Caki2 (cell line): Measurements from ENCODE around the gene ATP6V0C. TPM values are rescaled to one million over a fixed set of nuclear protein-coding genes. Genes with fewer than 3 reads are reported as not detected.

ENCODE experiments used
- DNase-seq: peaks from one replicate; pipeline ENCODE4 v3.0.0-alpha.2; 2015; ENCODE audit warnings: low read depth
- in situ Hi-C: cut with HindIII; loops from 2 replicates; pipeline ENCODE4 v1.10.0; 2016; ENCODE audit warnings: low sequenced_read_pairs, low pct_unique_long_range_greater_than_20kb, mixed read lengths
- total RNA-seq: library from RNA; depleted of rRNA; stranded (reverse); fragments of >200 nt; shearing (Covaris generic); gene quantifications from 2 replicates; pipeline ENCODE4 v1.2.3, GENCODE V29; 2014; ENCODE audit warnings: low replicate concordance

Gene ATP6V0C
- total RNA-seq, 1 experiment from 2014 or later: 27.8 TPM

DNA sequence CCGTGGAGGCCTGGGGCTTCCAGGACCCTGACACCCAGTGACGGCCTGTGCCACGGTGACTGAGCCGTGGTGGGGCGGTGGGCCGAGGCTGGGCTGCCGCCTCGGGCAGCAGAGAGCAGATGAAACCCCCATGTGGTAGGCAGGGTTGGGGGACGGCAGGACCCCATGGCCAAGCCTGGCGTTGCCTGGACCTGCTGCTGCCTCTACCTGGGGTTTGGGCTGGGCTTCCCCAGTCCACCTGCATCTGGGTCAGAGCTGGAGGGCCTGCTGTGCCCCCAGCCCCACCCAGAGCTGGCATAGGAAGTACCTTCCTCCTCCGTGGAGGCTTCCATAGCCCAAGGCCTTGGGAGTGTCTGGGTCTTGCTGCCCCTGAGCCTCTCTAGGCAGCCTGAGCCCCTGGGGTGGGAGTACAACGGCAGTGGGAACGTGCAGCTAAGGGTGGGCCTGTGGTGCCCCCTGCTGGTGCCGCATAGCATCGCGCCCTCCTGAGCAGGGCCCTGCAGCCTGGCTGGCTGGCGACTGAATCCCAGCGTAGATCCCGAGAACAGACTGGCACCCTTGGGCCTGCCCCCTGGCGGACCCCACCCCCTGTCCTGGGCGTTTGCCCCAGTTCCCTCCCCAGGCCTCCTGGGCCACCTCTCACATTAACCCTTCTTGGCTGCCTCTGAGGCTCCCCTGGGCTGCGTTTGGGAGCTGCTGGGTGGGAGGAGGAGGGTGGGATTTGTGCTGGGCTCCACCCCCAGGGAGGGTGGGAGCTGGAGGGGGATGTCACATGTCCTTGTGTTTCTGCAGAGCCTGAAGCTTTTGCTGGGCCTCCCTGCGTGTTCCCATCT is 12.6 kb upstream of the ATP6V0C start:
- in situ Hi-C loops: loop anchor here (25.0 kb wide), 1 partner anchor 464 kb away; the partner anchor contains the start of genes NHERF2, NTHL1 and TSC2
- peak; percentile 97 for DNase-seq

GRCh38 chr16:2501946-2502895 is 11.5 kb upstream of the ATP6V0C start:
- DNase-seq: no peak
- in situ Hi-C loops: loop anchor here (25.0 kb wide), 1 partner anchor 465 kb away; the partner anchor contains the start of genes NHERF2, NTHL1 and TSC2

DNA sequence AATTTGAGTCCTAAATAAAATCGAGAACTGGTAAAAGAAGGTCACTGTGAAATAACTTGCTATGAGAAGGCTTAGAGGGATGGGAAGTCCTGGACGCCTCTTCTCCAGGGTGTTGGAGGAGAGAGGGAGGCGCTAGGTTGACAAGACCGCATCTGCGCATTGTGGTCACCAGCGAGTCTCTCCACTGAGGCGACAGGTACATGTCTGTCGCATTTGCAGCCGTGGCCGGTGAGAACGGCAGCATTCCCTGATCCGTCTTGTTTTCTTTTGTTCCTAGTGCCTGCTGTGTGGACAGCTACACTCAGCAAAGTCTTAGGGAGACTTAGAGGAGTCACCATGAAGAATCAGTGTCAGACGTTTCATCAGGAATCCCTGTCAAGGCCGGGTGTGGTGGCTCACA is 8.1 kb upstream of the ATP6V0C start:
- in situ Hi-C loops: loop anchor here (25.0 kb wide), 1 partner anchor 468 kb away; the partner anchor contains the start of genes NHERF2, NTHL1 and TSC2
- DNase-seq: no peak

DNA sequence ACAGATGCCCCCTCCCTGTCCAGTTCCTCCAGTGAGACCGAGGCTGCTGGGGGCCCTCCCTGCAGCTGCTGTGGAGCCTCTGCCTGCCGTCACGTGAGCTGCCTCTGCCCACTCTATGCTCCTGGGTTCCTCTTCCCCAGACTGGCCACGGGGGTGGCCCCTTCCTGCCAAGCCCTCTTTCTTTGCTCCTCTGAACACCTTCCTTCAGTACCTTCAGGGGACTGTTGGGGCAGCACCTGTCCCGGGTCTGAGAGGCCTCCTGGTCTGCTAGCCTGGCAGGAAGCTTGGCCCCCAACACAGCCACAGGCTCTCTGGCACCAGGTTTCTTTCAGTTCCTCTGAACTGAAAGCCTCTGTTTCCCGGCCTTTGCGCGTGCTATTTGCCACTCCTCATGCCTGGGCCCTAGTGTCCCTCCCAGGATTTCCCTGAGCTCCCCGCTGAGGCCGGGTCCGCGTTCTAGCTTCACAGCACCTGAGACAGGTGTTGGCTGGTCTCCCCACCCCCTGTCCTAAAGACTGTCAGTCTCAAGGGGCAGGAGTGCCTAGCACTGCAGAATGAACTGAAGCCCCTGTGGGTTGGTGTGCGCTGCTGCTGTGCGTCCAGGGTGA is 6.6 kb upstream of the ATP6V0C start:
- in situ Hi-C loops: loop anchor here (25.0 kb wide), 1 partner anchor 470 kb away; the partner anchor contains the start of genes NHERF2, NTHL1 and TSC2
- DNase-seq: no peak

DNA sequence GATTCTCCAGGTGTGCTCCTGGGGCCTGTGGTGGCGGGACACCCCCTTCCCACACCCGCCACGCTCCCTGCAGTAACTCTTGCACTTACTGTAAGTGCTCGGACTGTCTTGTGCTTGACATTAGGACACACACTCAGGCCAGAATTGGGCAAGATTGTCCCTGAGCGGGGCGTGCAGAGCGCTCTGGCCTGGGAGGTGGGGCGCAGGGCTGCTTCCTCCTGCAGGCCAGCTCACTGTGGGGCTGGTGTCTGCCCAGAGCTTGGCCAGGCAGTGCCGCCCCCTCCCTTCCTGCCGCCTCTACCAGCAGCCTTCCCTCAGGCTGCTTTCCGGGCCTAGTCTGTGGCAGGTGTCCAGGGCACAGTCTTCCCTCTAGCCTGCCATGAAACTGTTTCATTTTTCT is 6.1 kb upstream of the ATP6V0C start:
- in situ Hi-C loops: loop anchor here (25.0 kb wide), 1 partner anchor 470 kb away; the partner anchor contains the start of genes NHERF2, NTHL1 and TSC2
- DNase-seq: no peak

- in situ Hi-C loops: loop anchor here (25.0 kb wide), 1 partner anchor 472 kb away; the partner anchor contains the start of genes NHERF2, NTHL1 and TSC2
- DNase-seq: no peak
Observed at GRCh38 chr16:2508722-2509400, 4.9 kb upstream of the ATP6V0C start.

DNA sequence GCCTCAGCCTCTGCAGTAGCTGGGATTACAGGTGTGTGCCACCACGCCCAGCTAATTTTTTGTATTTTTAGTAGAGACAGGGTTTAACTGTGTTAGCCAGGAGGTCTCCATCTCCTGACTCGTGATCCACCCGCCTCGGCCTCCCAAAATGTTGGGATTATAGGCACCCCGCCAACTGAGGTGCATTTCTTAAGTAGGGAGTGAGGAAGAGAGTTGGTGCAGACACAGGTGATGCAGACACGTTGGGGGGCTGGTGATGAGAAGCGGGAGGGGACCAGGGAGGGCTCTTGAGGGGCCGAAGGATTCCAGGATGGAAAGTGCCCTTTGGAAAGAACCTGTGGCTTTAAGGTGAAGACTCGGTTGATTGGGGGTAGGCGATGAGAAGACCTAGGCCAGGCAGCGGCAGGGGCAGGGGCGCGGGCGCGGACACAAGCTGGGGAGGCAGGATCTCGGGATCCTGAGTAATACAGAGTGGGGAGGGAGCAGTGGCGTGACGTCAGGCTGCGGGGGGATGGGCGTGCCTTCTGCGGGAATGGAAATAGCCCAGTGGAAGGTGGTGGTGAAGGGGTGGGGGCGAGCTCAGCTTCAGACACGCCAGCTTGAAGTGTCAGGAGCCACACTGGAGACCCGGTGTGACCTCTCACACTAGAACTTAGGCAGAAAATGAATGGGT is 2.5 kb upstream of the ATP6V0C start:
- DNase-seq: peak; percentile 85
- in situ Hi-C loops: loop anchor here (25.0 kb wide), 1 partner anchor 474 kb away; the partner anchor contains the start of genes NHERF2, NTHL1 and TSC2

GRCh38 chr16:2511996-2512734 is 1.6 kb upstream of the ATP6V0C start:
- in situ Hi-C loops: loop anchor here (25.0 kb wide), 1 partner anchor 475 kb away; the partner anchor contains the start of genes NHERF2, NTHL1 and TSC2

GRCh38 chr16:2512735-2513404 is 882 bp upstream of the ATP6V0C start:
- in situ Hi-C loops: loop anchor here (25.0 kb wide), 1 partner anchor 476 kb away; the partner anchor contains the start of genes NHERF2, NTHL1 and TSC2
- DNase-seq: no peak

More at GRCh38 chr16:2511996-2512734, 1.6 kb upstream of the ATP6V0C start:
- DNase-seq: no peak

DNA sequence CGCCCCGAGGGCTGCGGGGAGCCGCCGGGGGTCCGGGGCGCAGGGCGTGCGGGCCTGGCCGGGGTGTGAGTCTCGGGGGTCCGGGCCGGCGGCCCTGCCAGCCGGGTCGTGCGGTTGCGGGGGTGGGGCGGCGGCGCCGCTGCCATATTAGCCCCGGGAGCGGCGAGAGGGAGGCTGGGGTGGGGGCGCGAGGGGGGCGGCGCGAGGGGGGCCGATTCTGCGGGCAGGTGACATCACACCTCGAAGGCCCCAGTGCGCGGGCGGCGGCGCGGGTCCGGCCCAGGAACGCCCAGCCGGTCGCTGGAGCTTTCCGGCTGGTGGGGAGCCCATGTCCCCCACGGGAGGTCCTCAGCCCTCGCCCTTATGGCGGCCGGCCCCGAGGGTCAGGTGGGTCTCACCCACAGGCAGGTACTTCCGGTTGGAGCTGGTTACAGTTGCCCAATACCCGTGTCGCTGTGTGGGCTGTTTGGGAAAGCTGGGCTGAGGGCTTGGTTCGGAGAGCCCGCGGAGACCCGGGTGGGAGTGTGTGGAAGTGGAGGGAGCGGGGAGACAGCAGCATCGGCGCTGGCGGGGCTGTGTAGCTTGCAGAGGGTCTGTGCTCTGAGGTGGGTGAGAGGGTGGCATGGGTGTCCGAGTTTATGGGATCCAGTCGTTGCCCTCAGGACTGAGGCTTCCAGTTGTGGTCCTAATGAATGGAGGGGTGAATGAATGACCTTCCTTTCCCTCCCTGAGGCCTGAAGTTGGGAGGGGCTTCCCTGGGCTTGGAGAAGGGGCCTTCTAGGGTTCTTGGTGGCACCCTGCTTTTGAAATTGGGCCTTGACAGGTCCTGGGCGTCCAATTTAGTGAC is 804 bp downstream of the ATP6V0C start:
- in situ Hi-C loops: loop anchor here (25.0 kb wide), 1 partner anchor 477 kb away; the partner anchor contains the start of genes NHERF2, NTHL1 and TSC2
- DNase-seq: no peak

DNA sequence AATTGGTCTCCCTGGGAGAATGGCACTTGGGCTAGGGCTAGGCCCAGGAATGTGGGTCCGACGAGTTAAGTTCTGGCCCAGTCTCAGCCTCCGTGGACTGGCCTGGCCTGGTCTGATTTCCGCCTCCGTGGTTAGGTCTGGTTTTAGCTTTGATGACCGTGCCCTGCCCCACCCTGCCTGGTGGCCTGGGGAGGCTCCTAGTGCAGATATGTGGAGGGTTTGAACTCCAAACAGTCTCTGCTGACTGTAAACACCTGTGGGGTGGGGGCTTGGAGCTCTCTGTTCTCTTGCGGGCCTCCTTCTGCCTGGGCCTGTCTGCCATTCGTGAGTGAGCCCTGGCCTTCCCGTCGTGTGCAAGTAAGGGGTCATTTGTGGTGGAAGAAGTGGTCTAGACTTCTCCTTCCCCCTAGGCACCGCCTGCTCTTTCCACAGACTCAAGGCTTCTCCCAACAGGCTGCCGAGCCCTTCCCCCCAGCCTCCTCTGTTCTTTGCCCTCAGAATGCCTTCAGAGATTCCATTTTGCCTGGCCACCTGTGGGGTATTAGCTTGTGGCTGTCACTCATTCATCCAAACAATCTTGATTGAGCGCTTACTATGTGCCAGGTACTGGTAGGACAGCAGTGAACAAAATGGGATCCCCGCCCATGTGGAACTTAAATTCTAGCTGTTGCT is 1.6 kb downstream of the ATP6V0C start:
- no peak for DNase-seq
- in situ Hi-C loops: loop anchor here (25.0 kb wide), 1 partner anchor 478 kb away; the partner anchor contains the start of genes NHERF2, NTHL1 and TSC2

- no peak for DNase-seq
- in situ Hi-C loops: loop anchor here (25.0 kb wide), 1 partner anchor 479 kb away; the partner anchor contains the start of genes NHERF2, NTHL1 and TSC2
Observed at GRCh38 chr16:2516391-2517240, 2.9 kb downstream of the ATP6V0C start.

DNA sequence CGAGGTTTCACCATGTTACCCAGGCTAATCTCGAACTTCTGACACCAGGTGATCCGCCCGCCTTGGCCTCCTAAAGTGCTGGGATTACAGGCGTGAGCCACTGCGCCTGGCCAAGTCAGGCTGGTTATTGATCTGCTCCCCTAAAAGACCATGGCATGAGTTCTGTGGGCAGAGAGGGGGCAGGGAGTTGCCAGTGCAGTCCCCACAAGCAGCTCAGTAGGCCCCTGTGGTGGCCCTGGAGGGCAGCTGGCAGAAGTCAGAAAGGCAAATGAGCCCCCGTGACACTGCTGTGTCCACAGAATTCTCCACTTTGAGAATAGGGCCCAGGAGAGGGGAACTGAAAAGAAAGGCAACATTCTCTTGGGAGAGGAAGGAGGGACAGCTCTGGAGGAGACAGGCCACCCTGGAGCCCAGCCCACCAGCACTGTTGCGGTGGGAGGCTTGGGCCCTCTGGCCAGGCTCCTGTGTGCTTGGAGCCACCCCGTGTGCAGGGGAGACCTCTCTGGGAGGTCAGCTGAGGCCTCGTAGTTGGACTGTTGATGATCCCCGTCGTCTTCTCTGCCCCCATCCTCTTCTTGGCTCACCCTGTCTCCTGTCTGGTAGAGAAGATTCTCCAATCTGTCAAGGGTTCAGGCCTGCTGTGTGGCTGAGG is 4.3 kb downstream of the ATP6V0C start:
- no peak for DNase-seq
- in situ Hi-C loops: loop anchor here (25.0 kb wide), 1 partner anchor 481 kb away; the partner anchor contains the start of genes NHERF2, NTHL1 and TSC2
